IMR-90 (cell line): ENCODE results near the gene CIAO2A. TPM values are rescaled to one million over a fixed set of nuclear protein-coding genes. Genes with fewer than 3 reads are reported as not detected.

Source experiments
- ATAC-seq: fragments of 200-7000 bp; cut with Tn5 transposase; 2 replicates; pipeline ENCODE4 v1.9.1; 2020; ENCODE audit warnings: low read depth, mild to moderate bottlenecking, moderate library complexity
- BruUV-seq: library from RNA; stranded (reverse); fragments of 400-500 nt; replicated peaks from 2 replicates; lab custom pipeline; 2021; lab: Mats Ljungman, UMichigan
- CTCF ChIA-PET: fragments of 300-600 bp; formaldehyde crosslinking; extraction: SDS; loops from one replicate; lab custom pipeline; 2021; ENCODE audit warnings: antibody characterized with exemption; lab: Yijun Ruan, JAX
- POLR2A ChIA-PET: fragments of 300-600 bp; sonication (Branson Sonifier 250); formaldehyde crosslinking; loops from one replicate; lab custom pipeline; 2022; ENCODE audit warnings: antibody characterized with exemption; ENCODE audit not compliant: unreplicated experiment; lab: Charles Lee
- DNase-seq: peaks from one replicate; pipeline ENCODE4 v3.0.0; 2013
- H2AFZ ChIP-seq: replicated peaks from 2 replicates; pipeline ENCODE3; 2013; ENCODE audit warnings: low read length, mild to moderate bottlenecking; ENCODE audit not compliant: poor library complexity
- H2AK5ac ChIP-seq: 2 replicates; pipeline ENCODE4 v1.6.1; 2013; ENCODE audit warnings: low read depth, low read length, inconsistent platforms
- H2AK9ac ChIP-seq: replicated peaks from 2 replicates; pipeline ENCODE3; 2013; ENCODE audit warnings: mild to moderate bottlenecking, low read depth, low read length, moderate library complexity; ENCODE audit not compliant: poor library complexity
- H2BK120ac ChIP-seq: 2 replicates; pipeline ENCODE4 v1.6.1; 2013; ENCODE audit warnings: low read depth, low read length, inconsistent platforms
- H2BK15ac ChIP-seq: 3 replicates; pipeline ENCODE4 v1.6.1; 2013; ENCODE audit warnings: low read depth, low read length, inconsistent platforms
- H2BK20ac ChIP-seq: 2 replicates; pipeline ENCODE4 v1.6.1; 2013; ENCODE audit warnings: low read depth, mild to moderate bottlenecking, inconsistent platforms, low read length, moderate library complexity
- H2BK5ac ChIP-seq: 2 replicates; pipeline ENCODE4 v1.6.1; 2013; ENCODE audit warnings: mild to moderate bottlenecking, low read depth, low read length, inconsistent platforms; ENCODE audit not compliant: poor library complexity, severe bottlenecking
- H3K14ac ChIP-seq: replicated peaks from 2 replicates; pipeline ENCODE4 v1.6.1; 2013; ENCODE audit warnings: low read depth, low read length, inconsistent platforms
- H3K18ac ChIP-seq: 2 replicates; pipeline ENCODE4 v1.6.1; 2013; ENCODE audit warnings: low read depth, low read length, control low read depth
- H3K23ac ChIP-seq: 2 replicates; pipeline ENCODE4 v1.6.1; 2013; ENCODE audit warnings: low read depth, low read length, inconsistent platforms
- H3K27ac ChIP-seq: 2 replicates; pipeline ENCODE4 v1.5.1; 2013; ENCODE audit warnings: mild to moderate bottlenecking, control low read depth, low read length; ENCODE audit not compliant: insufficient read depth
- H3K27me3 ChIP-seq: 2 replicates; pipeline ENCODE4 v1.6.1; 2013; ENCODE audit warnings: low read length; ENCODE audit not compliant: control insufficient read depth, insufficient read depth
- H3K36me3 ChIP-seq: 2 replicates; pipeline ENCODE4 v1.6.1; 2013; ENCODE audit warnings: low read length, mixed read lengths; ENCODE audit not compliant: control insufficient read depth, insufficient read depth
- H3K4ac ChIP-seq: 2 replicates; pipeline ENCODE4 v1.6.1; 2013; ENCODE audit warnings: low read depth, low read length, inconsistent platforms
- H3K4me1 ChIP-seq: 2 replicates; pipeline ENCODE4 v1.6.1; 2013; ENCODE audit warnings: low read length, mixed read lengths; ENCODE audit not compliant: control insufficient read depth, insufficient read depth
- H3K4me2 ChIP-seq: 2 replicates; pipeline ENCODE4 v1.6.1; 2013; ENCODE audit warnings: low read depth, mild to moderate bottlenecking, control low read depth, low read length, moderate library complexity
- H3K4me3 ChIP-seq: 2 replicates; pipeline ENCODE4 v1.5.1; 2013; ENCODE audit warnings: low read depth, mild to moderate bottlenecking, control low read depth, low read length, moderate library complexity; ENCODE audit not compliant: insufficient read depth
- H3K56ac ChIP-seq: 2 replicates; pipeline ENCODE4 v1.6.1; 2013; ENCODE audit warnings: low read length, inconsistent platforms; ENCODE audit not compliant: insufficient read depth; ENCODE audit errors: extremely low read depth
- H3K79me1 ChIP-seq, 2 experiments: 2 replicates each; pipeline ENCODE4 v1.6.1; 2013; ENCODE audit warnings: low read length in 2 of 2, inconsistent platforms in 1 of 2, low read depth in 1 of 2
- H3K9ac ChIP-seq: 2 replicates; pipeline ENCODE4 v1.6.1; 2013; ENCODE audit warnings: low read depth, low read length, control low read depth
- H3K9me1 ChIP-seq: 2 replicates; pipeline ENCODE4 v1.6.1; 2013; ENCODE audit warnings: low read length, inconsistent platforms; ENCODE audit not compliant: insufficient read depth
- H3K9me3 ChIP-seq: 2 replicates; pipeline ENCODE4 v1.6.1; 2013; ENCODE audit warnings: low read length; ENCODE audit not compliant: control insufficient read depth, insufficient read depth
- H4K20me1 ChIP-seq: 2 replicates; pipeline ENCODE4 v1.6.1; 2013; ENCODE audit warnings: low read length, inconsistent platforms; ENCODE audit not compliant: insufficient read depth
- H4K5ac ChIP-seq: 2 replicates; pipeline ENCODE4 v1.6.1; 2013; ENCODE audit warnings: mild to moderate bottlenecking, low read depth, low read length, control low read depth
- H4K8ac ChIP-seq, 2 experiments: 2 replicates each; pipeline ENCODE4 v1.6.1; 2013; ENCODE audit warnings: low read depth in 2 of 2, low read length in 2 of 2, control low read depth in 1 of 2, inconsistent platforms in 1 of 2
- H4K91ac ChIP-seq: 2 replicates; pipeline ENCODE4 v1.6.1; 2013; ENCODE audit warnings: low read depth, low read length, inconsistent platforms; ENCODE audit not compliant: insufficient read depth
- BHLHE40 ChIP-seq: fragments of 150-350 bp; IDR thresholded peaks from 2 replicates; pipeline ENCODE4 v1.6.1; 2016; ENCODE audit warnings: mild to moderate bottlenecking, low read depth, low read length
- CEBPB ChIP-seq: IDR thresholded peaks from 2 replicates; pipeline ENCODE4 v1.6.1; 2012; ENCODE audit warnings: low read depth, low read length, improper control_type of control experiment
- MAZ ChIP-seq: IDR thresholded peaks from 2 replicates; pipeline ENCODE4 v1.6.1; 2012; ENCODE audit warnings: low read depth, mild to moderate bottlenecking, low read length, improper control_type of control experiment, moderate library complexity, borderline replicate concordance
- MXI1 ChIP-seq: IDR thresholded peaks from 2 replicates; pipeline ENCODE4 v1.6.1; 2012; ENCODE audit warnings: low read depth, mild to moderate bottlenecking, low read length, moderate library complexity, borderline replicate concordance
- POLR2A ChIP-seq: IDR thresholded peaks from 2 replicates; pipeline ENCODE4 v1.6.1; 2012; ENCODE audit warnings: mild to moderate bottlenecking, low read depth, low read length
- RFX5 ChIP-seq: IDR thresholded peaks from 2 replicates; pipeline ENCODE4 v1.8.0; 2012; ENCODE audit warnings: low read depth, mild to moderate bottlenecking, low read length, moderate library complexity
- WGBS, 2 experiments: methylation state at CpG; one replicate each; pipeline versions ENCODE4 v1.1.5 to v1.1.7; 2013; ENCODE audit warnings: missing lambda C conversion rate in 2 of 2; ENCODE audit not compliant: insufficient read length in 1 of 2; ENCODE audit errors: extremely low coverage in 2 of 2; 5-methylcytosine and 5-hydroxymethylcytosine counted together
- dilution Hi-C: fragments of 300-500 bp; cut with HindIII; formaldehyde crosslinking; loops from one replicate; pipeline ENCODE4 v1.14.3; 2018; ENCODE audit warnings: low sequenced_read_pairs; ENCODE audit not compliant: unreplicated experiment
- in situ Hi-C: fragments of 300-500 bp; cut with MboI; formaldehyde crosslinking; loops from 3 replicates; pipeline ENCODE4 v1.14.3; 2019; ENCODE audit warnings: low sequenced_read_pairs, inconsistent platforms, mixed read lengths
- intact Hi-C: fragments of 100-400 bp; cut with micrococcal nuclease; formaldehyde crosslinking; loops from 2 replicates; pipeline ENCODE4 v1.10.0; 2022
- polyA plus RNA-seq, 3 experiments: library from polyadenylated mRNA; depleted of rRNA; stranded (reverse); fragments of >200 nt; gene quantifications; 2 replicates each; pipeline ENCODE4 v1.2.3, GENCODE V29; 2012; ENCODE audit warnings: low replicate concordance in 1 of 3
- total RNA-seq: library from RNA; depleted of rRNA; stranded (reverse); fragments of >200 nt; gene quantifications from 2 replicates; pipeline ENCODE4 v1.2.3, GENCODE V29; 2012
- TF ChIP-seq, protein P1 (sequence below): fragments of 150-350 bp; IDR thresholded peaks from 2 replicates; pipeline ENCODE4 v1.6.1; 2016; ENCODE audit warnings: low read depth, mild to moderate bottlenecking, low read length, moderate library complexity, borderline replicate concordance

CIAO2A gene
- total and polyA plus RNA-seq, 2 of the 4 experiments (the other 2 are of a cell fraction), result 36.7 to 38.3 TPM

DNA sequence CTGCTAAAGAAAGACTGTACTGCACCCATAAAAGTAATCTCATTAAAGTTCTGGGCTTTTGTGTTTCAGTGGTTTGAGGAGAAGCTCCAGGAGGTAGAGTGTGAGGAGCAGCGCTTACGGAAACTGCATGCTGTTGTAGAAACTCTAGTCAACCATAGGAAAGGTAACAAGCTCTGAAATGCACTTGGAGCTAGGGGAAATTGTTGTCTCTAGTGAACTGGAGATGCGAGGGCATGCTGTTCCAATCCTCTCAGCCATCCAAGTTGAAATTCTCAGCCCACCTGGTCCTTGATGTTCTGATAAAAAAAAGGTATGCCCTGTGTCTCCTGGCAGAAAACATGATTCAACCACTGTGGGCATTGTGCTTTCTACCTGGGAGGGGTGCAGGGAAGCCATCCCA lies 36.5 kb upstream of the CIAO2A start:
- BruUV-seq, result no TSS peak
- ChIA-PET POLR2A (no interaction called here), CTCF (no interaction called here)
- Histone ChIP-seq H4K91ac (no peak overlapping the region), H3K27ac (no peak overlapping the region), H3K79me1 (peaks cover 2 to 19% of the 10 kb centered on the region in 2 experiments; a peak in 2 of 4 replicates), H4K8ac (no peak overlapping the region), H2AK5ac (no peak overlapping the region), H3K36me3 (peaks cover 63% of the 10 kb centered on the region), H3K4me2 (no peak overlapping the region), H3K9me1 (peaks cover 17% of the 10 kb centered on the region), H2BK20ac (no peak overlapping the region), H3K4me3 (no peak overlapping the region), H3K56ac (no peak overlapping the region), H4K20me1 (0 out of 2 replicates have a peak, but pooled peaks cover 5% of the 10 kb centered on the region), H3K4ac (no peak overlapping the region), H3K23ac (no peak overlapping the region), H4K5ac (no peak overlapping the region), H3K18ac (no peak overlapping the region), H3K9ac (no peak overlapping the region), H3K27me3 (no peaks in the 10 kb centered on the region), H2AFZ (no peak overlapping the region), H2AK9ac (no peak overlapping the region), H3K9me3 (no peaks in the 10 kb centered on the region), H3K14ac (no peak overlapping the region), H2BK5ac (no peak overlapping the region), H2BK120ac (no peak overlapping the region), H2BK15ac (no peak overlapping the region), H3K4me1 (no peaks in the 10 kb centered on the region; the same call in 1 of the 2 replicates)
- intact Hi-C loops, result no loop called here
- no peak for TF ChIP-seq BHLHE40
- no peak for TF ChIP-seq POLR2A
- no peak for TF ChIP-seq RFX5
- no peak for TF ChIP-seq MXI1
- no peak for TF ChIP-seq CEBPB
- TF ChIP-seq, protein P1, sequence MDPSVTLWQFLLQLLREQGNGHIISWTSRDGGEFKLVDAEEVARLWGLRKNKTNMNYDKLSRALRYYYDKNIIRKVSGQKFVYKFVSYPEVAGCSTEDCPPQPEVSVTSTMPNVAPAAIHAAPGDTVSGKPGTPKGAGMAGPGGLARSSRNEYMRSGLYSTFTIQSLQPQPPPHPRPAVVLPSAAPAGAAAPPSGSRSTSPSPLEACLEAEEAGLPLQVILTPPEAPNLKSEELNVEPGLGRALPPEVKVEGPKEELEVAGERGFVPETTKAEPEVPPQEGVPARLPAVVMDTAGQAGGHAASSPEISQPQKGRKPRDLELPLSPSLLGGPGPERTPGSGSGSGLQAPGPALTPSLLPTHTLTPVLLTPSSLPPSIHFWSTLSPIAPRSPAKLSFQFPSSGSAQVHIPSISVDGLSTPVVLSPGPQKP, result no peak
- no peak for TF ChIP-seq MAZ
- in situ Hi-C loops, result no loop called here
- ATAC-seq (no peak), DNase-seq (no peak)
- dilution Hi-C loops, result no loop called here
- no CpG with 5 or more reads among the region's 3 CpGs for WGBS, 2 experiments
